Measurements from ENCODE around the gene LRP1.

Gene LRP1

DNA sequence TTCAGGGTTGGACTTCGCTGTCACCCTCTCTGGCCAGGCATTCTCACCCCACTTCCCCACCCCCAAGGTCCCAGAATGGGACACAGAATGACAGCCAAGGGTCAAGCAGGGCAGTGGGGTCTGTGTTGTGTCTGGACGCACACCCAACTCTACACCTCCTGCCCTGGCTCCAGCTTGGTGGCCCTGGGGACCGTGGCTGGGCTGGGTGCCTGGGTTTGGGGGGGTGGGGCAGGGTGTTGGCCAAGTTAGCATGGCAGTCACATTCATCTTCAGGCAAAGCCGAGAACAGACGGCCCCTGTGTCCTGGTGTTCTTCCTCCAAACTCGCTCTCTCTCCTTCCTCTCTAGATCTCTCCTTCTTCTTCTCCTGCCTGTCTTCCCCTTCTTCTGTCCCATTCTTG lies 5.6 kb downstream of the LRP1 start:
- DNase-seq, result no peak

- no peak for DNase-seq
Measured at GRCh38 chr12:57134949-57135348, 6.7 kb downstream of the LRP1 start.

GRCh38 chr12:57135527-57136326 lies 7.4 kb downstream of the LRP1 start:
- no peak for DNase-seq

- no peak for DNase-seq
Measured at GRCh38 chr12:57138526-57139272, 10.4 kb downstream of the LRP1 start.

DNA sequence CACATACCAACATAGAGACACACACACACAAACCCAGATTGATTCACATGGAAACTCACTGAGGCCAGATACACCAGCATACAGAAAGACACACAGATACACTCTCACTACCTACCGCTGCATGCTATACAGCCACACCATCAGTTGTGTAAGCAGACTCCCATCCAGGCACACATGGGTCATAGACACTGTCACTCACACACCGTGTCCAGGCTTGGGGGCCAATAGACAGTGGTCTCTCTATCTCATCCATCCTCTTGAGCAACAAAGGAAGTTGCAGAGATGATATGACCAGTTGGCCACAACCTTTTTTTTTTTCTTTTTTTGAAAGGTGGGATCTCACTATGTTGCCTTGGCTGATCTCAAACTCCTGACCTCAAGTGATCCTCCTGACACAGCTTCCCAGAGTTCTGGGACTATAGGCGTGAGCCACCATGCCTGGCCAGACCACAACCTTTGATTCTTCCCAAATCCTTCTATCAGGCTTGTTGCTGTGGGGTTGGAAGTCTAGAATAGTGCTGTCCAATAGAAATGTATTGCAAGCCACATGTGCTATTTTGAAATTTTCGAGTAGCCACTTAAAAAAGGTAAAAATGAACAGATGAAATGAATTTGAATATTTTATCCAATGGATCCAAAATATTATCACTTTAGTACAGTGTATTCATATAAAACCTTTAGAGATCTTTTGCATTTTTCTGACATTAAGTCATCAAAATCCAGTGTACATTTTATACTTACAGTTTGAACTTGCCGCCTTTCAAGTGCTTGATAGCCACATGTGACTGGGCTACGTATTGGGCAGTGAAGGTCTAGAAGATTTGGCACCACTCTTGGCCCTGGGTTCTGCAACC lies 11.7 kb downstream of the LRP1 start:
- DNase-seq, result no peak

GRCh38 chr12:57141249-57141648 lies 13.0 kb downstream of the LRP1 start:
- no peak for DNase-seq

- no peak for DNase-seq
Measured at GRCh38 chr12:57142121-57142520, 13.8 kb downstream of the LRP1 start.

- no peak for DNase-seq
Measured at GRCh38 chr12:57142727-57143126, 14.4 kb downstream of the LRP1 start.

DNA sequence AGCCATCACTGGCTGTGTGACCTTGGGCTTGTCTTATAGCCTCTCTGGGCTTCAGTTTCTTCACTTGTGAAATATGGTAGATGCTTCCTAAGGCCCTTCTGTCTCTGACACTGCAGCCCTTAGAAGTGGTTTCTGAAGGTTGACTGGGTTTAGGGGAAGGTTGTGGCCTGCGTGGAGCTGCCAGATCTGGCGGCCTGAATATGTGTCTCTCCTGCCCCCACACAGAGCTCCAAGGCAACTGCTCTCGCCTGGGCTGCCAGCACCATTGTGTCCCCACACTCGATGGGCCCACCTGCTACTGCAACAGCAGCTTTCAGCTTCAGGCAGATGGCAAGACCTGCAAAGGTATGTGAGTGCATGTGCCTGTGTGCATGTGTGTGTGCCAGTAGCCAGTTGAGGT lies 15.2 kb downstream of the LRP1 start:
- no peak for DNase-seq

GRCh38 chr12:57145460-57146059 lies 17.3 kb downstream of the LRP1 start:
- DNase-seq, result no peak

DNA sequence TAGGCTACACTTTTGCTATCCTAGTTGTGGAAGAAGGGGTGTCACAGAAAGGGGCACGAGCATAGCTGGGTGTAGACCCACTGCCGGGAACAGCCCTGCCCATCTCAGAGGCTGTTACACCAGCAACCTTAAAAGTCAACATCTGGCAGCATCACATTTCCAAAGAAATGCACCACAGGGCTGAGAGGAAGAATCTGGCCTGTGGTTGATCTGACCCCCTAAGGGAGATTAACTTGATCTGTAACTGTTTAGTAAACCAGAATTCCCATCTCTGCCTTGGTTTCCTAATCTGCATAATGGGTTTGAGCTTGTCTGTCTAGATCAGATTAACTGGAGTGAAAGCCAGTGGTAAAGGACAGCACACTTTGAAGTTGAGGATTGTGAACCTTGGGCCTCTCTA lies 17.8 kb downstream of the LRP1 start:
- DNase-seq, result no peak

GRCh38 chr12:57146961-57147944 lies 19.0 kb downstream of the LRP1 start, which contains the start of gene LRP1-AS:
LRP1-AS (minus strand) TSS chr12:57147619.
- DNase-seq, result no peak

- DNase-seq, result no peak
Measured at GRCh38 chr12:57148469-57149244, 20.4 kb downstream of the LRP1 start.

- DNase-seq, result peak; percentile 29
Measured at GRCh38 chr12:57149245-57149900, 21.1 kb downstream of the LRP1 start.

- DNase-seq, result no peak
Measured at GRCh38 chr12:57150400-57151000, 22.2 kb downstream of the LRP1 start.

DNA sequence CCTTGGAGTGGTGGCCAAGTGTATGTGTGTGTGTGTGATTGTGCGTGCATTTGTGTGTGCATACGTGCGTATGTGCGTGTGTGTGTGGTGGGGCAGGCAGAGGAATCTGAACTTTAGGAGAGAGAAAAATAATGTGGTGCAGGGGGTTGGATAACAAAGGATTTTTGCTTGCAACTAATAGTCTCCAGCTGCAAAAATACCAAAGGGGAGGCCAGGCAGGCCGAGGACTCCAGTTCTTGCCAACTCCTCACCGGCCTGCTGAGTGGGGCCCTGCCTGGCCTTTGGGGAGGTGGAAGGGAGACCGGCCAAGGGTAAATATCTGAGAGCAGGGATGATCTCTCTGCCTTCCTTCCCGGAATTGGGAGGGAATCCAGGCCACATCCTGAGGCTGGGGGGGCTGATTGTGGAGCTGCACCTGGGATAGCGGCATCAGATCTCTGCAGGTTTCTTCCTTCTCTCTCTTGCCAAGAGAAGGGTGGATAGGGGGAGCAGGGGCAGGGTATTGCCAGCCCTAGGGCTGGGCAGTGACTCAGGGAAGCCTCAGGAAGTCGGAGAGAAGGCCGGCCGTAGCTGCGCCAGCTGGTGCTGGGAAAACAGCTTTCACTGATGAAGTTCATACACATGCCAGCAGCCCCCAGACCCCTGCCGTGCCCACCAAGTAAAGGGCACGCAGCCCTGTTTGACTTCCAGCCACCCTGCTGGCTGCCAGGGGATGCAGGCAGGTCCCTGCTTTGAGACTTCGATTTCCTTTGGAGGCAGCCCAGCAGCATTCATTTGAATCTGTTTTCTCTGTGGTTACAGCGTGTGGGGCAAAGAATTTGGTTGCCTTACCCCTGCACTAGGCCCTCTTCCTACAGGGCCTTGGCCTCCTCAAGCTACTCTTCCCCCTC lies 23.7 kb downstream of the LRP1 start:
- DNase-seq, result no peak

GRCh38 chr12:57152639-57153038 lies 24.4 kb downstream of the LRP1 start:
- DNase-seq, result no peak

DNA sequence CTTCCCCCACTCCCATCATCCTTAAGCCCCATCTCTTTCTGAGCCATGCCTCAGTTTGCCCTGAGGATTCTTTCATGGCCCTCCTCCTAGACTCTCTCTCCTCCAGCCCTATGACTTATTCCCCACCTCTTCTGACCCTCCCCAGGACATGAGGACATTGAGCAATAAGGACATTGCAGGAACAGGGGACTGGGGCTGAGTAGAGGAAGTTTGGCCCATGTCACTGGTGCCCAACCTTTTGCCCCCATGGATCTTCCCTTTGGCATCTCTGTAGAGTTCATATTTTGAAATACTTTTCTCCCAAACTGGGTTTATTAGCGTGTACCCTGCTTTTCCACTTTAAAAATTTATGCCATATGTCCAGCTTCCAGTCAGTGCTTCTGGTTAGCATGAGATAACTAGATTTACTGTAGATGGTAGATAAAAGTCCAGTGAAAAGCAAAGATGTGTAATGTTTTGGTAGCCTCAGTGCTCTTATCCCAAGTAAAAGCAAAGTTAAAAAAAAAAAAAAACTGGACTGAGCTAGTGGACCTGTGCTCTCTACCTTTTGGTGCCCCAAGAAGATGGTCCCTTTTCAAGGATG lies 25.2 kb downstream of the LRP1 start:
- no peak for DNase-seq

All from right kidney (tissue), 1 donor.